Measurements from ENCODE around the gene MYO3B.

MYO3B gene

DNA sequence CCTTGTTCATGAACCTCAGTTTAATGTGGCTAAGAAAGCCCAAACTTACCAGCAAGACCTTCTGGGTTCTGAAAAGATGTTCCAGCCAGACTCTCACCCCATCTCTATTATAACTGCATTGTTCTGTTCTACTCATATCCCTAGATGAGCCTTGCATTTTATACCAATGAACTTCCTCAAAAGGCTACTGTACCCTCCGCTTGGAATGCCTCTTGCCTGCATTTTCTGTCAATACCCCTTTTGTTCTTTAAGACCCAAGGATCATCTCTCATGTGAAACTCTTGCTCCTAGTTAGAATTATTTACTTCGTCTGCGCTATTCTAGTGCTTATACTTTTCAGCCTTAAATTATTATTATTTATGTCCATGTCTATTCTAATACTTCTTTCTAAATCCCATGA is 181.5 kb downstream of the MYO3B start:
- H4K91ac ChIP-seq (ENCODE audit: low read depth, low read length): no peak overlapping the region
- H3K27ac ChIP-seq (ENCODE audit: low read depth, low read length): no peak overlapping the region
- H2BK12ac ChIP-seq (ENCODE audit: low read length): no peak overlapping the region
- H3K27me3 ChIP-seq (ENCODE audit: insufficient read depth, low read length): no peaks in the 10 kb centered on the region
- H3K4ac ChIP-seq (ENCODE audit: low read depth, low read length): no peak overlapping the region
- H3K9ac ChIP-seq (ENCODE audit: low read length): no peak overlapping the region
- H3K23ac ChIP-seq (ENCODE audit: low read length): no peak overlapping the region
- DNase-seq: no peak
- no peaks in the 10 kb centered on the region for H3K36me3 ChIP-seq (ENCODE audit: control insufficient read depth in 1 of 2, insufficient read depth in 2 of 2, low read length in 2 of 2)
- H4K12ac ChIP-seq (ENCODE audit: low read depth, low read length): no peak overlapping the region
- no peak overlapping the region for H3K18ac ChIP-seq (ENCODE audit: low read length)
- H3K4me2 ChIP-seq (ENCODE audit: low read length): no peak overlapping the region
- no CpG with 5 or more reads among the region's 3 CpGs for WGBS (ENCODE audit: extremely low coverage, insufficient coverage, insufficient read length)
- H3K4me1 ChIP-seq (ENCODE audit: control insufficient read depth in 1 of 2, insufficient read depth in 2 of 2, low read length in 2 of 2): no peaks in the 10 kb centered on the region
- no peak overlapping the region for H3K4me3 ChIP-seq (ENCODE audit: low read depth, low read length)
- H2BK5ac ChIP-seq (ENCODE audit: low read depth, low read length, poor library complexity): no peak overlapping the region
- no peaks in the 10 kb centered on the region for H3K79me2 ChIP-seq (ENCODE audit: control insufficient read depth, insufficient read depth, low read length, poor library complexity)
- no peak overlapping the region for H2BK120ac ChIP-seq (ENCODE audit: insufficient read depth, low read length, poor library complexity)
- H3K14ac ChIP-seq (ENCODE audit: low read length): no peak overlapping the region
- H2AFZ ChIP-seq (ENCODE audit: insufficient read depth, low read length, poor library complexity): no peak overlapping the region
- no peak overlapping the region for H2AK5ac ChIP-seq (ENCODE audit: low read length)
- H3K9me3 ChIP-seq (ENCODE audit: insufficient read depth, low read depth, low read length): no peaks in the 10 kb centered on the region
- H4K8ac ChIP-seq (ENCODE audit: low read depth, low read length): no peak overlapping the region
- H3K79me1 ChIP-seq (ENCODE audit: low read length): no peaks in the 10 kb centered on the region

DNA sequence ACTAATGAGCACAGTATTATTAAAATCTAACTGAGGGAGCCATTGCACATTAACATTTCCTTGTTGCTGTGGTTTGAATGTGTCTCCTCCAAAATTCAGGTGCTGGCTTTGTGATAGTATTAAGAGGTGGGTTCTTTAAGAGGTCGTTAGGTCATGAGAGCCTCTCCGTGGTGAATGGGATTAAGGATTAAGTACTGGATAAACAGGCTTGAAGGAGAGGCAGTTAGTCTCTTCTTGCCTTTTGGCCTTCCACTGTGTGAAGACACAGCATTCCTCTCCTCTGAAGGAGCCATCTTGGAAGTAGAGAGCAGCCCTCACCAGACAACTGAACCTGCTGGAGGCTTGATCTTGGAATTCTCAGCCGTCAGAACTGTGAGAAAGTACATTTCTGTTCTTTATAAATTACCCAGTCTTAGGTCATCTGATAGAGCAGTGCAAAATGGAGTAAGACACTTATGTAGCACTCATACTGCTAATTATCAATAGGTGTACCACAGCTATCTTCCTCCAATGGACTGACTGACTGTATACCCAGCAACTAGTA is 182.7 kb downstream of the MYO3B start:
- H4K12ac ChIP-seq (ENCODE audit: low read depth, low read length): no peak overlapping the region
- no peak overlapping the region for H2BK12ac ChIP-seq (ENCODE audit: low read length)
- no CpG with 5 or more reads among the region's 3 CpGs for WGBS (ENCODE audit: extremely low coverage, insufficient coverage, insufficient read length)
- no peak overlapping the region for H2BK5ac ChIP-seq (ENCODE audit: low read depth, low read length, poor library complexity)
- H3K18ac ChIP-seq (ENCODE audit: low read length): no peak overlapping the region
- no peak overlapping the region for H3K4me3 ChIP-seq (ENCODE audit: low read depth, low read length)
- H3K79me2 ChIP-seq (ENCODE audit: control insufficient read depth, insufficient read depth, low read length, poor library complexity): no peaks in the 10 kb centered on the region
- no peak for DNase-seq
- H3K23ac ChIP-seq (ENCODE audit: low read length): no peak overlapping the region
- no peak overlapping the region for H4K91ac ChIP-seq (ENCODE audit: low read depth, low read length)
- H3K4me1 ChIP-seq (ENCODE audit: control insufficient read depth in 1 of 2, insufficient read depth in 2 of 2, low read length in 2 of 2): no peaks in the 10 kb centered on the region
- no peak overlapping the region for H3K4ac ChIP-seq (ENCODE audit: low read depth, low read length)
- H3K9ac ChIP-seq (ENCODE audit: low read length): no peak overlapping the region
- H3K36me3 ChIP-seq (ENCODE audit: control insufficient read depth in 1 of 2, insufficient read depth in 2 of 2, low read length in 2 of 2): no peaks in the 10 kb centered on the region
- no peaks in the 10 kb centered on the region for H3K9me3 ChIP-seq (ENCODE audit: insufficient read depth, low read depth, low read length)
- H2AFZ ChIP-seq (ENCODE audit: insufficient read depth, low read length, poor library complexity): no peak overlapping the region
- no peak overlapping the region for H3K27ac ChIP-seq (ENCODE audit: low read depth, low read length)
- H2BK120ac ChIP-seq (ENCODE audit: insufficient read depth, low read length, poor library complexity): no peak overlapping the region
- H3K27me3 ChIP-seq (ENCODE audit: insufficient read depth, low read length): no peaks in the 10 kb centered on the region
- no peaks in the 10 kb centered on the region for H3K79me1 ChIP-seq (ENCODE audit: low read length)
- no peak overlapping the region for H4K8ac ChIP-seq (ENCODE audit: low read depth, low read length)
- no peak overlapping the region for H2AK5ac ChIP-seq (ENCODE audit: low read length)
- H3K4me2 ChIP-seq (ENCODE audit: low read length): no peak overlapping the region
- H3K14ac ChIP-seq (ENCODE audit: low read length): no peak overlapping the region

DNA sequence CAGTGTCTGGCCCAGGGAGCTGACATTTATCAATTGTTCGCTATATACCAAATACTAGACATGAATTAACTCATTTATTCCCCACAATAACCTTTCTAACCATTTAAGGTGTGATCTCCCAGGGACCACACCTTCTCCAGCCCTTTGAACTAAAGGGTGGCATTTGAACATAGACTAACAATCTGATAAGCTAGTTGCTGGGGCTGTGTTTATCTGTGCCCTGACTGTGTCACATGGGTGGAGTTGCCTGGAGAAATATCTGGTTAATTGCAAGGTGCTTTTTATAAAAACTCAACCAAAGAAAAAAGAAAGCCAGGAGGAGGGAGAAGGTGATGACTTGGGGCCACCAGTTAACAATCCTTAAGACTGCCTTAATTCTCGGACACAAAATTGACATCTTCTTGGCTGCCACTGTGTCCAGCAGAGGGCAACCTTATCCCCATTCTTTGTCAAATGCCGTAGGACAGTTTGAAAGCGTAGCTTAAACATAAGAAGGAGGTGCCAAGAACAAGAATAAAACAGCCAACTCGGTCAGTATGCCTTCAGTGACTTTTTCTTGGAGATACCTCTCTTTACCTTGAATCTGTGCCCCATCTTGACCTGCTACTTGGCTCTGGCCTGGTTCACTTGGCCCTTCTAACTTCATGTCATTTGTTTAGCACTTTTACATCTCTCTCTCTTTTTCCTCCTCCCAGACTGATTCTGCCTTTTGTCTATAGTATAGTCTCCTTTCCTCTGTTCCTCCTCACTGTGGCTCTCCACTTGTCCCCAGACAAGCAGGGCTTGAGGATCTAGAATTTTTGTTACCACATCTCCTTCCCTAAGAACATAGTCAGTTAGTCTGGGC is 183.4 kb downstream of the MYO3B start:
- Histone ChIP-seq H3K4me1 (ENCODE audit: control insufficient read depth in 1 of 2, insufficient read depth in 2 of 2, low read length in 2 of 2) (no peaks in the 10 kb centered on the region), H3K14ac (ENCODE audit: low read length) (no peak overlapping the region), H4K8ac (ENCODE audit: low read depth, low read length) (no peak overlapping the region), H2BK5ac (ENCODE audit: low read depth, low read length, poor library complexity) (no peak overlapping the region), H3K18ac (ENCODE audit: low read length) (no peak overlapping the region), H2BK12ac (ENCODE audit: low read length) (no peak overlapping the region), H2AK5ac (ENCODE audit: low read length) (no peak overlapping the region), H3K36me3 (ENCODE audit: control insufficient read depth in 1 of 2, insufficient read depth in 2 of 2, low read length in 2 of 2) (no peaks in the 10 kb centered on the region), H3K4me2 (ENCODE audit: low read length) (no peak overlapping the region), H3K27ac (ENCODE audit: low read depth, low read length) (no peak overlapping the region), H3K4ac (ENCODE audit: low read depth, low read length) (no peak overlapping the region), H3K23ac (ENCODE audit: low read length) (no peak overlapping the region), H3K9me3 (ENCODE audit: insufficient read depth, low read depth, low read length) (no peaks in the 10 kb centered on the region), H3K4me3 (ENCODE audit: low read depth, low read length) (no peak overlapping the region), H3K27me3 (ENCODE audit: insufficient read depth, low read length) (no peaks in the 10 kb centered on the region), H4K91ac (ENCODE audit: low read depth, low read length) (no peak overlapping the region), H4K12ac (ENCODE audit: low read depth, low read length) (no peak overlapping the region), H3K9ac (ENCODE audit: low read length) (no peak overlapping the region), H3K79me1 (ENCODE audit: low read length) (no peaks in the 10 kb centered on the region), H3K79me2 (ENCODE audit: control insufficient read depth, insufficient read depth, low read length, poor library complexity) (no peaks in the 10 kb centered on the region), H2AFZ (ENCODE audit: insufficient read depth, low read length, poor library complexity) (no peak overlapping the region), H2BK120ac (ENCODE audit: insufficient read depth, low read length, poor library complexity) (no peak overlapping the region)
- WGBS (ENCODE audit: extremely low coverage, insufficient coverage, insufficient read length): no CpG with 5 or more reads among the region's 5 CpGs
- peak; percentile 71 to 80 for DNase-seq

DNA sequence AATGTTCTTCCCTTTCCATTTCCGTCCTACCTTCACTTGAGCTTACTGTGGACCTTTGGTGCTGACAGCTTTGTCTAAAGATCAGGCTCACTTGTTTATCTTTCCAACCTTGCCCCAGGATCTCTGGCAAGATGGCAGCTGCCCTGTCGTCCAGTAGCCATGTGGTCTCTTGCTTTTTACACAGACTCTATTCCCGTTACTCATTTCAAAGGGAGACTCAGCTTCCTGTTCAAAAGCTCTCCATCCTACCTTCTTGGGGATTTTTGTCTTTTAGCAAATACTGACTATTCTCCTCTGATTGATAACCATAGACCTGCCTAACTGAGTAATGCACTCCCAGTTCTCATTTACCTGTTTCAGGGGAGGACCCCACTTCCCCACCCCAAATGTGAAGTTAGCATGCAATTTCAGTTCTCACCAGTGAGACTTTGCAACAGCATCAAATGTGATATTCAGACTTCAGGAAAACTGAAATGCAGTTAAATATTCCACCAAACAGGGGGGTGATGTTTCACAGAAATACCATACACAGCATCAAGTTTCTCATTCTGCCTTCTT is 184.4 kb downstream of the MYO3B start:
- H2AK5ac ChIP-seq (ENCODE audit: low read length): no peak overlapping the region
- no peaks in the 10 kb centered on the region for H3K4me1 ChIP-seq (ENCODE audit: control insufficient read depth in 1 of 2, insufficient read depth in 2 of 2, low read length in 2 of 2)
- no peak overlapping the region for H2AFZ ChIP-seq (ENCODE audit: insufficient read depth, low read length, poor library complexity)
- H2BK12ac ChIP-seq (ENCODE audit: low read length): no peak overlapping the region
- H3K23ac ChIP-seq (ENCODE audit: low read length): no peak overlapping the region
- H3K18ac ChIP-seq (ENCODE audit: low read length): no peak overlapping the region
- no peaks in the 10 kb centered on the region for H3K9me3 ChIP-seq (ENCODE audit: insufficient read depth, low read depth, low read length)
- H3K4ac ChIP-seq (ENCODE audit: low read depth, low read length): no peak overlapping the region
- no peak overlapping the region for H3K4me3 ChIP-seq (ENCODE audit: low read depth, low read length)
- H3K27me3 ChIP-seq (ENCODE audit: insufficient read depth, low read length): no peaks in the 10 kb centered on the region
- no peak overlapping the region for H3K4me2 ChIP-seq (ENCODE audit: low read length)
- H3K14ac ChIP-seq (ENCODE audit: low read length): no peak overlapping the region
- no peak overlapping the region for H2BK5ac ChIP-seq (ENCODE audit: low read depth, low read length, poor library complexity)
- no peak overlapping the region for H2BK120ac ChIP-seq (ENCODE audit: insufficient read depth, low read length, poor library complexity)
- no peak overlapping the region for H3K9ac ChIP-seq (ENCODE audit: low read length)
- H4K91ac ChIP-seq (ENCODE audit: low read depth, low read length): no peak overlapping the region
- no peak overlapping the region for H3K27ac ChIP-seq (ENCODE audit: low read depth, low read length)
- H3K36me3 ChIP-seq (ENCODE audit: control insufficient read depth in 1 of 2, insufficient read depth in 2 of 2, low read length in 2 of 2): no peaks in the 10 kb centered on the region
- no peak overlapping the region for H4K8ac ChIP-seq (ENCODE audit: low read depth, low read length)
- H3K79me2 ChIP-seq (ENCODE audit: control insufficient read depth, insufficient read depth, low read length, poor library complexity): no peaks in the 10 kb centered on the region
- no peaks in the 10 kb centered on the region for H3K79me1 ChIP-seq (ENCODE audit: low read length)
- DNase-seq: no peak
- H4K12ac ChIP-seq (ENCODE audit: low read depth, low read length): no peak overlapping the region
- WGBS (ENCODE audit: extremely low coverage, insufficient coverage, insufficient read length): no CpG with 5 or more reads among the region's 3 CpGs

Data from trophoblast cell (in vitro differentiated cells and primary cell).